H1 (cell line): ENCODE results near the gene PDE4D.

Experiments
- ATF2 ChIP-seq: IDR thresholded peaks from 2 replicates; pipeline ENCODE4 v1.6.1; 2012; ENCODE audit warnings: low read length, inconsistent platforms
- CTCF ChIP-seq, 3 experiments: IDR thresholded peaks; 1 replicate in 2 of 3; 2 replicates in 1 of 3; pipeline versions ENCODE4 v1.5.1 to v1.6.1; 2011; ENCODE audit warnings: low read length in 3 of 3, mild to moderate bottlenecking in 3 of 3, inconsistent platforms in 2 of 3, low read depth in 1 of 3, moderate library complexity in 1 of 3; ENCODE audit not compliant: insufficient read depth in 1 of 3; ENCODE audit errors: control extremely low read depth in 1 of 3
- POLR2A ChIP-seq, 2 experiments: IDR thresholded peaks; 1 replicate in 1 of 2; 2 replicates in 1 of 2; pipeline ENCODE4 v1.6.1; 2011; ENCODE audit warnings: low read depth in 2 of 2, low read length in 2 of 2, mild to moderate bottlenecking in 2 of 2; ENCODE audit errors: control extremely low read depth in 1 of 2
- YY1 ChIP-seq: IDR thresholded peaks from 2 replicates; pipeline ENCODE4 v1.6.1; 2011; ENCODE audit warnings: low read depth, mild to moderate bottlenecking, low read length

- TF ChIP-seq CTCF (IDR thresholded peaks at IDR 0.05; ENCODE audit: control extremely low read depth in 1 of 3, insufficient read depth in 1 of 3, low read depth in 1 of 3, low read length in 3 of 3) (no peak), ATF2 (no peak), POLR2A (IDR thresholded peaks at IDR 0.05; ENCODE audit: control extremely low read depth in 1 of 2, low read depth in 2 of 2, low read length in 2 of 2) (no peak), YY1 (no peak)
Observed at GRCh38 chr5:59137846-59138245, 755.7 kb downstream of the PDE4D start.
